ENCODE data around the gene TMEM208.

The TMEM208 gene

DNA sequence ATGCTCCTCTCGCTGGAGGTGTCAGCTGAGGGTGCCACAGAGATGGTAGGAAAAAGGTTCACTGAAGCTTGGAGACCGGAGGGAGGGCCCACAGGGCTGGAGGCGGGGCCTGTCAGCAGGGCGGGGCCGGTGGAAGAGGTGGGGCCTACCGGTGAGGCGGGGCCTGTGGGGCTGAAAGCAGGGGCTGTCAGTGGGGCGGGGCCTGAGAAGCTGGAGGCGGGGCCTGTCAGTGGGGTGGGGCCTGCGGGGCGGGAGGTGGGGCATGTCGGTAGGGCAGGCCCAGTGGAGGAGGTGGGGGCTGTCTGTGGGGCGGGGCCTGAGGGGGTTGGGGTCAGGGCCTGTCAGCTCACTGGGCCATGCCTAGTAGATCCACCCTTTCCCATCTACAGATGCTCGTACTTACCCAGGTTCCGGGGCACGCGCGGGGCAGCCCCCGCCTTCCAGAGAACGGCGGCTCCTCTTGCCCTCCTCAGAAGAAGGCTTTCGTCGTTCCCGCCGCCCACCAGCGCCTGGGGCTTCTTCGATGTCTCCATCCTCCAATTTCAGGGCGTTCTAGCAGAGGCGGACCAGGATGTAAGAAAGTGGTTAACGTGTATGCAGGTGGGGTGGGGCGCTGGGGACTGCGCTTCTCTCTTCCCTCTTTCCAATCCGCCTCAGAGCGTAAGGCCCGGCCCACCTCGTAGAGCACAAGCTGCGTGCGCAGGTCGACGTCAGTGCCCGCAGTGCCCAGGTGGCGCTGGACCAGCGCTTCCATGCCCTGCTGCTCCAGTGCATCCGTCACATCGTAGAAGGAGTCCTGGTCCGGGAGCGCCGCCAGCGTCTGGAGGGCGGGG is 9.8 kb downstream of the TMEM208 start:
- Mint-ChIP-seq H3K9me3 (no peaks in the 10 kb centered on the region), H3K36me3 (peaks cover 6% of the 10 kb centered on the region), H3K4me3 (no peak overlapping the region), H3K27ac (no peak overlapping the region), H3K4me1 (peaks cover 13% of the 10 kb centered on the region), H3K27me3 (no peaks in the 10 kb centered on the region)

- H3K4me3 Mint-ChIP-seq = no peak overlapping the region
- peaks cover 16% of the 10 kb centered on the region for H3K4me1 Mint-ChIP-seq
- H3K36me3 Mint-ChIP-seq = peaks cover 6% of the 10 kb centered on the region
- H3K27me3 Mint-ChIP-seq = no peaks in the 10 kb centered on the region
- no peak overlapping the region for H3K27ac Mint-ChIP-seq
- no peaks in the 10 kb centered on the region for H3K9me3 Mint-ChIP-seq
Observed at GRCh38 chr16:67237396-67238277, 10.7 kb downstream of the TMEM208 start.

DNA sequence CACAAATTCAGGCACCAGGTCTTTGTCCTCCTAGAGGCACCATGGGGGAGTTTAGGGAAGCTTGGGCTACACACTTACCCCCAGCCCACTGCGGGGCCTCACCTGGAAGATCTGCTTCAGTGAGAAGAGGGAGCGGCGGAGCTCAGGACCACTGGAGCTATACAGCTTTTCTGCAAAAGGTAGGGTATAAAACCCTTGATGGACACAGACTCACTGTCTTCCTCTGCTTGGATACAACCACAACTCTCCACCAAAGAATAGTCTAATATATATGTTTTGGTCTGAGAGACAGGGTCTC is 11.3 kb downstream of the TMEM208 start:
- H3K27me3 Mint-ChIP-seq = no peaks in the 10 kb centered on the region
- peaks cover 17% of the 10 kb centered on the region for H3K4me1 Mint-ChIP-seq
- H3K4me3 Mint-ChIP-seq = no peak overlapping the region
- H3K27ac Mint-ChIP-seq = no peak overlapping the region
- peaks cover 6% of the 10 kb centered on the region for H3K36me3 Mint-ChIP-seq
- no peaks in the 10 kb centered on the region for H3K9me3 Mint-ChIP-seq

GRCh38 chr16:67238806-67239470 is 12.0 kb downstream of the TMEM208 start:
- no peak overlapping the region for H3K27ac Mint-ChIP-seq
- no peaks in the 10 kb centered on the region for H3K9me3 Mint-ChIP-seq
- peaks cover 6% of the 10 kb centered on the region for H3K36me3 Mint-ChIP-seq
- H3K4me3 Mint-ChIP-seq = no peak overlapping the region
- H3K27me3 Mint-ChIP-seq = no peaks in the 10 kb centered on the region
- H3K4me1 Mint-ChIP-seq = peaks cover 24% of the 10 kb centered on the region

DNA sequence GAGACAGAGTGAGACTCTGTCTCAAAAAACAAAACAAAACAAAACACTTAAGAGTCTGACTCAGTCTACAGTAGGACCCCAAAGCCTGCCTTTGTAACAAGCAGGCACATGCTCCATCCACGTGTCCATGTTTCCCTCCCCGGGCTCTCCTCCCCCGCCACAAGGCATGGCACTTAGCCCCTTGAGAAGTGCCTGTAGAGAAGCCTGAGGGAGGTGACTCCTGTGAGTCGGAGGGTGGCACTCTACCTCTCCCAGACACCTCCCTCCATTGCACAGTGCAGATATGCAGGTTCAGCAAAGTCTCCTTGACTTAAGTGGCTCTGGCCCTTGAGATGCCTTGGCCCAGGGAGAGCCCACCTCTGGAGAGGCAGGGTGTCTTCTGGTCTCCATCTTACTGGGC is 13.6 kb downstream of the TMEM208 start:
- no peak overlapping the region for H3K27ac Mint-ChIP-seq
- H3K4me3 Mint-ChIP-seq = no peak overlapping the region
- peaks cover 40% of the 10 kb centered on the region for H3K4me1 Mint-ChIP-seq
- H3K36me3 Mint-ChIP-seq = peaks cover 6% of the 10 kb centered on the region
- H3K9me3 Mint-ChIP-seq = no peaks in the 10 kb centered on the region
- no peaks in the 10 kb centered on the region for H3K27me3 Mint-ChIP-seq

GRCh38 chr16:67241008-67241900 is 14.3 kb downstream of the TMEM208 start:
- H3K9me3 Mint-ChIP-seq = no peaks in the 10 kb centered on the region
- H3K27me3 Mint-ChIP-seq = no peaks in the 10 kb centered on the region
- peaks cover 37% of the 10 kb centered on the region for H3K4me1 Mint-ChIP-seq
- no peak overlapping the region for H3K4me3 Mint-ChIP-seq
- peak overlapping the region; percentile 90 for H3K27ac Mint-ChIP-seq
- H3K36me3 Mint-ChIP-seq = peaks cover 2% of the 10 kb centered on the region

GRCh38 chr16:67242138-67242730 is 15.3 kb downstream of the TMEM208 start:
- H3K4me3 Mint-ChIP-seq = no peak overlapping the region

DNA sequence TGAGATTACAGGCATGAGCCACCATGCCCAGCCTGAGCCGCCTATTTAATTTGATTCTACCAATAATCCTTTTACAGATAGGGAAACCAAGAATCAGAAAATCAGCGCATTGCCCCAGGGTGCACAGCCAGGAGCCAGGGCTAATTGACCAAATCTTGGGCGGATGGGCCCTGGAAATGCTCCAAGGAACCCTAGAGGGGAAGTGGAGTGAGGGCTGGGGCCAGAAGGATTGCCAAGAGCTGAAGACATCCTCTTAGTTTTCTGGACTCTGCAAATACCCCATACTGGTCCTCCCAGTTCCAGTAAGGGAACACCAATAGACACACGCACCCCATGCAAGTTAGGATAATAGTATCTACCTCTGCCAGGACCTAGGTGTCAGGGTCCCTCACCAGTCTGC is 16.6 kb downstream of the TMEM208 start:
- H3K4me3 Mint-ChIP-seq = no peak overlapping the region
- H3K27me3 Mint-ChIP-seq = no peaks in the 10 kb centered on the region
- peaks cover 46% of the 10 kb centered on the region for H3K4me1 Mint-ChIP-seq
- peak overlapping the region; percentile 98 for H3K27ac Mint-ChIP-seq
- no peaks in the 10 kb centered on the region for H3K9me3 Mint-ChIP-seq
- no peaks in the 10 kb centered on the region for H3K36me3 Mint-ChIP-seq

More at GRCh38 chr16:67242138-67242730, 15.3 kb downstream of the TMEM208 start:
- Mint-ChIP-seq H3K4me1 (peaks cover 36% of the 10 kb centered on the region), H3K27me3 (no peaks in the 10 kb centered on the region), H3K9me3 (no peaks in the 10 kb centered on the region), H3K27ac (peak overlapping the region; percentile 80), H3K36me3 (no peaks in the 10 kb centered on the region)

- H3K4me3 Mint-ChIP-seq = peak overlapping the region; percentile 86
- H3K4me1 Mint-ChIP-seq = peaks cover 51% of the 10 kb centered on the region
- no peaks in the 10 kb centered on the region for H3K27me3 Mint-ChIP-seq
- no peaks in the 10 kb centered on the region for H3K9me3 Mint-ChIP-seq
- H3K36me3 Mint-ChIP-seq = no peaks in the 10 kb centered on the region
- H3K27ac Mint-ChIP-seq = peak overlapping the region; percentile 98
Observed at GRCh38 chr16:67244387-67245185, 17.7 kb downstream of the TMEM208 start.

DNA sequence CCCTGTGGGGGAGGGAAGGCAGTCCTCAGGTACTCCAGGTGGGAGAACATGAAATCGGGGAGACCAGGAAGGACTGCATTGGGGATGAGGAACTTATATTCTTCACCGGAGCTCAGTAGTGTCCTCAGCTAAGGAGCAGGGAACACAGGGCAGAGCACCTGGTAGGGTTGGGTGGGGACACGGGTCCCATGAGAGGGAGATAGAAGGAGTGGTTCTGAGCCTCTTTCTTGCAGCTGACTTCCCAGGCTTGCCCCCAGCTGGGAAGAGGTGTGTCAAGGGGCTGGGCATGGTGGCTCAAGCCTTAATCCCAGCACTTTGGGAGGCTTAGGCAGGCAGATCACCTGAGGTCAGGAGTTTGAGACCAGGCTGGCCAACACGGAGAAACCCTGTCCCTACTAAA is 18.3 kb downstream of the TMEM208 start:
- Mint-ChIP-seq H3K27me3 (no peaks in the 10 kb centered on the region), H3K4me3 (peak overlapping the region; percentile 86), H3K4me1 (peaks cover 57% of the 10 kb centered on the region), H3K9me3 (no peaks in the 10 kb centered on the region), H3K27ac (no peak overlapping the region), H3K36me3 (no peaks in the 10 kb centered on the region)

- H3K36me3 Mint-ChIP-seq = no peaks in the 10 kb centered on the region
- no peak overlapping the region for H3K27ac Mint-ChIP-seq
- peak overlapping the region; percentile 86 for H3K4me3 Mint-ChIP-seq
- H3K4me1 Mint-ChIP-seq = peaks cover 55% of the 10 kb centered on the region
- H3K9me3 Mint-ChIP-seq = no peaks in the 10 kb centered on the region
- H3K27me3 Mint-ChIP-seq = no peaks in the 10 kb centered on the region
Observed at GRCh38 chr16:67245674-67246080, 18.7 kb downstream of the TMEM208 start.

DNA sequence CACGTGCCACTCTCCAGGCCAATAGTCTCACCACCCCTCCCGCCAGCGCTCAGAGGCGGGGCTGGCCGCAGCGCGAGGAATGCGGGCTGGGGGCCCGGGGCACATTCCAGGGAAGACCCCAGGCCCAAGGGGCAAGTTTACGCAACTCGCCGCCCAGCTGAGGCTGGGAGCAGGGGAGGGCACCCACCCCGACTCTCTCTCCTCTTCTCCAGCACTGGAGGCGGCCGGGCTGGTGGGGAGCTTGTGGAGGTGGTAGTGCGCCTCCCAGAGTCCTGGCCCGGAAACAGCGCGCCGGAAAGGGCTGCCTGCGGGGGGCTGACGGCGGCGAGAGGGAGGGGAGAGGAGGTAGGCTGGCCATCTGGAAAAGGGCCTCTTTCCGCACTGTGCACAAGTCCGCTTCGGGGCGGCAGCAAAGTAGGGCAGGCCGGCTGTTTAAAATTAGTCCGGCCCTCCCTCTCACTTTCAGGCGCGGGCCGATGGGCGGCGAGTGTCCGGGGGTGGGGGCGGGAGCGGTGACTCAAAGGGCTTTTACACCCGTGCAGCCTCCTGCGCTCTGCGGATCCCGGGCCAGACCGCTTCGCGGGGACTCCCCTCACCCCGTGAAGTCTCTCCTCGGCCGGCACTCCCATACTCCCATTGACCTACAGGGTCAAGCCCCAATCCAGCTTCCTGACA is 19.3 kb downstream of the TMEM208 start:
- Mint-ChIP-seq H3K36me3 (no peaks in the 10 kb centered on the region), H3K27ac (no peak overlapping the region), H3K4me3 (peak overlapping the region; percentile 93), H3K9me3 (no peaks in the 10 kb centered on the region), H3K4me1 (peaks cover 54% of the 10 kb centered on the region), H3K27me3 (no peaks in the 10 kb centered on the region)

DNA sequence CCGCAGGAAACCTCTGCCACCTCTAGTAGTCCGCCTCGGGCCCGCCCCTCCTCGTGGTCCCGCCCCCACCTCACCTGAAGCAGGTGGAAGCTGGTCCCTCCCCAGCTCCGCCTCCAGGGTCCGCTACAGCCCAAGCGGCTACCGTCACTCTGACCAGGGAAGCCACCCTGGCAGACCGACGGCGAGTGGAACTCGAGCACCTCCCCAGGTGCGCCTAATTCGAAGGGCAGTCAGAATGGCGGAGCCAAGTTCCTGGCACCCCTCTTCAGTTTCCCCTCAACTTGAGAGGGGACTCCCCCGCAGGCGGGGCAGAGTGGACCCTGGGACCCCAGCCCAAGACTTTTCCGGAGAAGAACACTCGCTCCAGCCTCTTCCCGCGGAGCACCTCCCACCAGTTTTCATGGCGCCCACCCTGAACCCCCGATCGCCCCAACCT is 19.8 kb downstream of the TMEM208 start:
- peak overlapping the region; percentile 93 for H3K4me3 Mint-ChIP-seq
- no peak overlapping the region for H3K27ac Mint-ChIP-seq
- no peaks in the 10 kb centered on the region for H3K27me3 Mint-ChIP-seq
- H3K4me1 Mint-ChIP-seq = peaks cover 50% of the 10 kb centered on the region
- H3K36me3 Mint-ChIP-seq = no peaks in the 10 kb centered on the region
- no peaks in the 10 kb centered on the region for H3K9me3 Mint-ChIP-seq
